Coronary artery (tissue), 2 donors: Measurements from ENCODE around the gene SLC48A1.
A peak's percentile ranks its signal among the peaks of the same experiment; 100 is the strongest.

ENCODE experiments used
- DNase-seq: peaks from one replicate; pipeline ENCODE4 v3.0.0-alpha.2; 2017; ENCODE audit warnings: low spot score
- H3K27ac ChIP-seq, 2 donors: fragments of 200-600 bp; sonication (generic); one replicate each; pipeline ENCODE4 v1.5.1; 2016 to 2019
- H3K4me3 ChIP-seq: fragments of 200-600 bp; sonication (generic); 2 replicates; pipeline ENCODE4 v1.5.1; 2016; ENCODE audit warnings: mild to moderate bottlenecking, moderate library complexity
- CTCF ChIP-seq: fragments of 200-600 bp; sonication (generic); IDR thresholded peaks from one replicate; pipeline ENCODE4 v1.5.1; 2019; ENCODE audit warnings: antibody characterized with exemption

Gene SLC48A1

GRCh38 chr12:47791351-47791746, 18.3 kb downstream of the SLC48A1 start:
- Histone ChIP-seq H3K27ac (peak overlapping the region in 1 of 2 donors; percentile 44), H3K4me3 (no peak overlapping the region)
- DNase-seq, result no peak
- no peak for TF ChIP-seq CTCF

- no peak for DNase-seq
- no peak for TF ChIP-seq CTCF
- peak overlapping the region in 1 of 2 donors; percentile 44 for H3K27ac ChIP-seq
- no peak overlapping the region for H3K4me3 ChIP-seq
These were observed 18.8 kb downstream of the SLC48A1 start for GRCh38 chr12:47791874-47792273.

GRCh38 chr12:47793015-47793681, 20.1 kb downstream of the SLC48A1 start:
- DNase-seq, result no peak
- Histone ChIP-seq H3K27ac (peak overlapping the region in 1 of 2 donors; percentile 35), H3K4me3 (no peak overlapping the region)
- no peak for TF ChIP-seq CTCF

GRCh38 chr12:47794679-47795078, 21.6 kb downstream of the SLC48A1 start:
- Histone ChIP-seq H3K27ac (peak overlapping the region in 1 of 2 donors; percentile 42), H3K4me3 (no peak overlapping the region)
- no peak for DNase-seq
- TF ChIP-seq CTCF, result no peak

- peak overlapping the region in 1 of 2 donors; percentile 26 for H3K27ac ChIP-seq
These were observed 22.2 kb downstream of the SLC48A1 start for GRCh38 chr12:47795121-47795813.

GRCh38 chr12:47795814-47796411, 22.9 kb downstream of the SLC48A1 start:
- H3K27ac ChIP-seq, result peak overlapping the region in 1 of 2 donors; percentile 9
- no peak for TF ChIP-seq CTCF
- no peak for DNase-seq
- no peak overlapping the region for H3K4me3 ChIP-seq

More at GRCh38 chr12:47795121-47795813, 22.2 kb downstream of the SLC48A1 start:
- DNase-seq, result no peak
- TF ChIP-seq CTCF, result no peak
- no peak overlapping the region for H3K4me3 ChIP-seq
